ENCODE results near the gene ZNF790. TPM values are rescaled to one million over a fixed set of nuclear protein-coding genes. Genes with fewer than 3 reads are reported as not detected.

ZNF790 gene
- total and polyA plus RNA-seq, 2 of the 8 experiments (the other 6 are each of a cell fraction or from before 2014, with no cell fraction given) = 1.7 to 7.2 TPM

GRCh38 chr19:36771261-36772231 is 66.6 kb downstream of the ZNF790 start:
- peak; percentile 54 to 85 for DNase-seq (ENCODE audit: low read depth in 1 of 2, low spot score in 2 of 2)
- H2AFZ ChIP-seq (ENCODE audit: low read length) = peak overlapping the region; percentile 81; the same call in 1 of the 2 replicates
- peak overlapping the region; percentile 96 for H2AK5ac ChIP-seq (ENCODE audit: low read depth, low read length)
- ChIA-PET POLR2A (ENCODE audit: partially characterized antibody) (interaction anchor here (0.6 to 4.7 kb wide), 25 partner anchors 9 to 282 kb away, joined by 3 to 38 read pairs (median 4); partner anchors contain the start of genes ZNF260, ZNF345, ZNF461 and ZNF529), CTCF (ENCODE audit: partially characterized antibody) (interaction anchor here (1.3 kb wide), 1 partner anchor 20 kb away, joined by 4 read pairs; no protein-coding TSS in a partner anchor)
- H3K79me2 ChIP-seq (ENCODE audit: control insufficient read depth in 1 of 2, insufficient read depth in 2 of 2, low read length in 2 of 2) = peaks cover 24 to 53% of the 10 kb centered on the region in 2 experiments
- H3K4ac ChIP-seq (replicated peaks; ENCODE audit: insufficient read length, low read depth, low read length) = no peak overlapping the region
- no peaks in the 10 kb centered on the region; a peak in 1 of 7 replicates for H3K4me1 ChIP-seq (replicated peaks in 1 of 4; ENCODE audit: control insufficient read depth in 3 of 4, insufficient read depth in 4 of 4, low read length in 3 of 4)
- H2BK15ac ChIP-seq (ENCODE audit: low read length) = no peak overlapping the region
- peaks cover 6% of the 10 kb centered on the region for H3K23me2 ChIP-seq (ENCODE audit: low read depth, low read length)
- peak overlapping the region; percentile 62 to 100 for H3K4me2 ChIP-seq (ENCODE audit: insufficient read depth in 1 of 2, low read depth in 2 of 2, low read length in 2 of 2)
- H4K91ac ChIP-seq (replicated peaks; ENCODE audit: insufficient read length, low read length) = no peak overlapping the region
- peaks cover 0 to 3% of the 10 kb centered on the region in 2 experiments for H4K20me1 ChIP-seq (replicated peaks in 1 of 2; ENCODE audit: control insufficient read depth in 1 of 2, insufficient read depth in 2 of 2, low read length in 2 of 2)
- no peak overlapping the region for H3K23ac ChIP-seq (ENCODE audit: insufficient read length)
- FAIRE-seq = peak; percentile 80
- H2BK5ac ChIP-seq (ENCODE audit: low read depth, low read length) = peak overlapping the region; percentile 96
- no peak overlapping the region for H2BK20ac ChIP-seq (ENCODE audit: low read length)
- no peaks in the 10 kb centered on the region for H3K27me3 ChIP-seq (replicated peaks in 1 of 4; ENCODE audit: control insufficient read depth in 3 of 4, extremely low read depth in 1 of 4, insufficient read depth in 3 of 4, low read length in 3 of 4)
- H3K56ac ChIP-seq (replicated peaks; ENCODE audit: insufficient read length, low read depth, low read length) = no peak overlapping the region
- WGBS, 2 experiments (ENCODE audit: extremely low coverage in 1 of 2, insufficient coverage in 1 of 2, insufficient read length in 1 of 2, insufficient replicate concordance in 2 of 2, low coverage in 1 of 2, low lambda C conversion rate in 2 of 2, missing lambda C conversion rate in 1 of 2) = 20% methylated on average over 28 of the region's 29 CpGs; no CpG with 5 or more reads in 1 of the 2 experiments
- H3K14ac ChIP-seq (ENCODE audit: insufficient read length) = no peak overlapping the region
- H3K27ac ChIP-seq (ENCODE audit: low read depth, low read length) = peak overlapping the region; percentile 96
- no peak overlapping the region for H2BK120ac ChIP-seq (replicated peaks; ENCODE audit: low read depth, low read length)
- peaks cover 0 to 24% (median 5%) of the 10 kb centered on the region in 4 experiments; a peak in 3 of 8 replicates for H3K36me3 ChIP-seq (ENCODE audit: control insufficient read depth in 2 of 4, insufficient read depth in 4 of 4, low read length in 3 of 4)
- peak overlapping the region; percentile 44; the same call in 1 of the 2 replicates for H3K18ac ChIP-seq (ENCODE audit: extremely low read depth, low read length)
- H3K4me3 ChIP-seq (ENCODE audit: extremely low read depth in 1 of 4, insufficient read depth in 2 of 4, low read depth in 3 of 4, low read length in 4 of 4) = peak overlapping the region; percentile 83 to 100 (median 96)
- peak overlapping the region; percentile 2 for H4K5ac ChIP-seq (ENCODE audit: insufficient read length, low read depth, low read length)
- peaks cover 6% of the 10 kb centered on the region; the same call in 1 of the 2 replicates for H3K79me1 ChIP-seq (ENCODE audit: low read depth, low read length)
- peak overlapping the region in 3 of 4 experiments; percentile 91 to 100 (median 99); a peak in 6 of 7 replicates for H3K9ac ChIP-seq (replicated peaks in 1 of 4; ENCODE audit: extremely low read depth in 1 of 4, low read depth in 3 of 4, low read length in 3 of 4)
- peak overlapping the region; percentile 96; the same call in 1 of the 2 replicates for H4K8ac ChIP-seq (ENCODE audit: extremely low read depth, insufficient read depth, low read length)
- peak overlapping the region; percentile 84; the same call in 1 of the 2 replicates for H2BK12ac ChIP-seq (ENCODE audit: low read depth, low read length)
- H3K9me3 ChIP-seq (ENCODE audit: insufficient read depth in 2 of 2, low read depth in 1 of 2, low read length in 1 of 2) = peaks cover 11 to 16% of the 10 kb centered on the region in 2 experiments
- TF ChIP-seq SP2 (IDR thresholded peaks at IDR 0.05; ENCODE audit: low read length) (peak; percentile 7; the same call in 1 of the 2 replicates), TBP (IDR thresholded peaks at IDR 0.05; ENCODE audit: low read depth, low read length) (peak; percentile 80), RAD21 (IDR thresholded peaks at IDR 0.05 in 1 of 2, conservative IDR thresholded peaks at IDR 0.05 in 1 of 2; ENCODE audit: low read depth in 2 of 2, low read length in 2 of 2) (no peak), CBX5 (IDR thresholded peaks at IDR 0.05; ENCODE audit: low read depth, low read length) (no peak), SUZ12 (IDR thresholded peaks at IDR 0.05; ENCODE audit: low read length) (no peak), ATF3 (IDR thresholded peaks at IDR 0.05; ENCODE audit: insufficient read depth, low read depth, low read length) (0 out of 2 replicates have a peak, but pooled peaks have one; percentile 11), JUN (IDR thresholded peaks at IDR 0.05; ENCODE audit: low read depth, low read length) (no peak), CEBPB (IDR thresholded peaks at IDR 0.05; ENCODE audit: low read depth, low read length) (no peak), HDAC6 (IDR thresholded peaks at IDR 0.05; ENCODE audit: low read depth, low read length) (no peak)

All from H1 (cell line).